ENCODE results near the gene ALPK1. TPM values are rescaled to one million over a fixed set of nuclear protein-coding genes. Genes with fewer than 3 reads are reported as not detected.

The ALPK1 gene
- polyA plus RNA-seq, 3 donors: 5.3 to 14.2 (median 8.1) TPM

- no peak for DNase-seq
- Mint-ChIP-seq H3K27ac (peak overlapping the region in 6 of 7 donors; percentile 37 to 84 (median 48)), H3K27me3 (ENCODE audit: low read depth in 3 of 3) (peaks cover 0 to 3% (median 0%) of the 10 kb centered on the region in 3 donors), H3K36me3 (peaks cover 13 to 17% of the 10 kb centered on the region in 2 donors), H3K9me3 (peaks cover 0 to 2% (median 0%) of the 10 kb centered on the region in 7 donors), H3K4me3 (no peak overlapping the region), H3K4me1 (peaks cover 35% of the 10 kb centered on the region)
- Histone ChIP-seq H3K79me2 (ENCODE audit: insufficient read depth, low read length) (peaks cover 66% of the 10 kb centered on the region), H4K20me1 (ENCODE audit: insufficient read depth, low read length) (no peaks in the 10 kb centered on the region), H3K36me3 (replicated peaks in 1 of 2; ENCODE audit: control insufficient read depth in 1 of 2, insufficient read depth in 2 of 2, low read length in 2 of 2) (peaks cover 0 to 7% of the 10 kb centered on the region in 2 donors), H3K27ac (ENCODE audit: low read depth in 1 of 2, low read length in 2 of 2) (peak overlapping the region in 1 of 2 donors; percentile 14), H3K4me1 (ENCODE audit: control insufficient read depth in 1 of 2, insufficient read depth in 2 of 2, low read length in 2 of 2) (peaks cover 43 to 53% of the 10 kb centered on the region in 2 donors), H2AFZ (ENCODE audit: insufficient read depth, low read depth, low read length, poor library complexity, severe bottlenecking) (no peak overlapping the region), H3K9ac (ENCODE audit: insufficient read depth, low read length, poor library complexity, severe bottlenecking) (no peak overlapping the region), H3K9me3 (replicated peaks in 1 of 2; ENCODE audit: control insufficient read depth in 1 of 2, insufficient read depth in 1 of 2, low read length in 2 of 2) (no peaks in the 10 kb centered on the region), H3K27me3 (ENCODE audit: control insufficient read depth in 2 of 2, insufficient read depth in 2 of 2, low read length in 2 of 2) (no peaks in the 10 kb centered on the region), H3K4me3 (replicated peaks in 1 of 3; ENCODE audit: low read depth in 2 of 3, low read length in 3 of 3) (no peak overlapping the region), H3K4me2 (replicated peaks; ENCODE audit: extremely low read depth, low read length, poor library complexity, severe bottlenecking) (no peak overlapping the region)
- intact Hi-C loops (cut with micrococcal nuclease): no loop called here
- 68% methylated on average over 3 of the region's 5 CpGs for WGBS (ENCODE audit: insufficient coverage)
- no peak for TF ChIP-seq CTCF (IDR thresholded peaks at IDR 0.05)
Observed at GRCh38 chr4:112318239-112319142, 21.3 kb downstream of the ALPK1 start.

- no peaks in the 10 kb centered on the region for H3K27me3 Mint-ChIP-seq (ENCODE audit: low read depth in 3 of 3)
- peak overlapping the region; percentile 56 for H2AFZ ChIP-seq (ENCODE audit: insufficient read depth, low read depth, low read length, poor library complexity, severe bottlenecking)
- H3K4me1 Mint-ChIP-seq: peaks cover 23% of the 10 kb centered on the region
- peak overlapping the region; percentile 58 for H3K4me2 ChIP-seq (replicated peaks; ENCODE audit: extremely low read depth, low read length, poor library complexity, severe bottlenecking)
- intact Hi-C loops (cut with micrococcal nuclease): no loop called here
- peaks cover 38 to 45% of the 10 kb centered on the region in 2 donors for H3K36me3 Mint-ChIP-seq
- H3K27me3 ChIP-seq (ENCODE audit: control insufficient read depth in 2 of 2, insufficient read depth in 2 of 2, low read length in 2 of 2): no peaks in the 10 kb centered on the region
- peak; percentile 93 for TF ChIP-seq CTCF (IDR thresholded peaks at IDR 0.05)
- DNase-seq: peak; percentile 67 to 79 (median 76)
- H3K36me3 ChIP-seq (replicated peaks in 1 of 2; ENCODE audit: control insufficient read depth in 1 of 2, insufficient read depth in 2 of 2, low read length in 2 of 2): peaks cover 26 to 40% of the 10 kb centered on the region in 2 donors
- peak overlapping the region in 1 of 3 experiments; percentile 33 for H3K4me3 ChIP-seq (replicated peaks in 1 of 3; ENCODE audit: low read depth in 2 of 3, low read length in 3 of 3)
- H3K9me3 ChIP-seq (replicated peaks in 1 of 2; ENCODE audit: control insufficient read depth in 1 of 2, insufficient read depth in 1 of 2, low read length in 2 of 2): no peaks in the 10 kb centered on the region
- peaks cover 55% of the 10 kb centered on the region for H3K79me2 ChIP-seq (ENCODE audit: insufficient read depth, low read length)
- H3K4me3 Mint-ChIP-seq: no peak overlapping the region
- H3K27ac ChIP-seq (ENCODE audit: low read depth in 1 of 2, low read length in 2 of 2): no peak overlapping the region
- no peak overlapping the region for H3K9ac ChIP-seq (ENCODE audit: insufficient read depth, low read length, poor library complexity, severe bottlenecking)
- WGBS (ENCODE audit: insufficient coverage): no CpG with 5 or more reads among the region's 4 CpGs
- no peaks in the 10 kb centered on the region for H3K9me3 Mint-ChIP-seq
- H3K27ac Mint-ChIP-seq: peak overlapping the region in 1 of 7 donors; percentile 25
- peaks cover 12 to 17% of the 10 kb centered on the region in 2 donors for H3K4me1 ChIP-seq (ENCODE audit: control insufficient read depth in 1 of 2, insufficient read depth in 2 of 2, low read length in 2 of 2)
- H4K20me1 ChIP-seq (ENCODE audit: insufficient read depth, low read length): no peaks in the 10 kb centered on the region
Observed at GRCh38 chr4:112321776-112322684, 24.9 kb downstream of the ALPK1 start.

All from CD14-positive monocyte (primary cell).